GM18507 (cell line): ENCODE results near the gene MAML3.

Experiments used
- DNase-seq: peaks from one replicate; pipeline ENCODE4 v3.0.0; 2011; ENCODE audit warnings: low read depth; ENCODE audit not compliant: insufficient read length; ENCODE audit errors: extremely low spot score
- FAIRE-seq: peaks from 2 replicates; lab custom pipeline; 2011; peaks lifted over from hg19 to GRCh38; lab: Jason Lieb, UNC

The MAML3 gene

GRCh38 chr4:139898293-139898692, 255.7 kb downstream of the MAML3 start:
- no peak for FAIRE-seq
- no peak for DNase-seq

GRCh38 chr4:139896091-139896604, 257.8 kb downstream of the MAML3 start:
- FAIRE-seq: no peak
- DNase-seq: no peak

GRCh38 chr4:139893801-139894200, 260.2 kb downstream of the MAML3 start:
- FAIRE-seq (no peak), DNase-seq (no peak)

GRCh38 chr4:139892973-139893736, 260.8 kb downstream of the MAML3 start:
- FAIRE-seq (no peak), DNase-seq (no peak)

GRCh38 chr4:139890816-139891215, 263.2 kb downstream of the MAML3 start:
- FAIRE-seq (no peak), DNase-seq (no peak)

GRCh38 chr4:139889901-139890300, 264.1 kb downstream of the MAML3 start:
- no peak for FAIRE-seq

GRCh38 chr4:139889264-139889663, 264.7 kb downstream of the MAML3 start:
- FAIRE-seq (no peak), DNase-seq (no peak)

More at GRCh38 chr4:139889901-139890300, 264.1 kb downstream of the MAML3 start:
- no peak for DNase-seq

GRCh38 chr4:139887962-139888735, 265.8 kb downstream of the MAML3 start:
- no peak for FAIRE-seq
- DNase-seq: no peak

GRCh38 chr4:139887376-139887802, 266.6 kb downstream of the MAML3 start:
- FAIRE-seq (no peak), DNase-seq (no peak)

GRCh38 chr4:139886798-139887197, 267.2 kb downstream of the MAML3 start:
- DNase-seq (no peak), FAIRE-seq (no peak)

- no peak for FAIRE-seq
- DNase-seq: no peak
These were observed 269.5 kb downstream of the MAML3 start for GRCh38 chr4:139884438-139884837.

GRCh38 chr4:139880841-139881240, 273.1 kb downstream of the MAML3 start:
- FAIRE-seq (no peak), DNase-seq (no peak)

- FAIRE-seq: no peak
- DNase-seq: no peak
These were observed 275.9 kb downstream of the MAML3 start for GRCh38 chr4:139878050-139878449.

- no peak for FAIRE-seq
These were observed 277.5 kb downstream of the MAML3 start for GRCh38 chr4:139876337-139876941.

GRCh38 chr4:139875411-139875825, 278.6 kb downstream of the MAML3 start:
- FAIRE-seq (no peak), DNase-seq (no peak)

More at GRCh38 chr4:139876337-139876941, 277.5 kb downstream of the MAML3 start:
- DNase-seq: no peak

GRCh38 chr4:139873111-139873860, 280.7 kb downstream of the MAML3 start:
- FAIRE-seq (no peak), DNase-seq (no peak)

- DNase-seq (no peak), FAIRE-seq (no peak)
These were observed 281.7 kb downstream of the MAML3 start for GRCh38 chr4:139872274-139872673.

GRCh38 chr4:139869810-139870209, 284.2 kb downstream of the MAML3 start:
- DNase-seq (no peak), FAIRE-seq (no peak)

GRCh38 chr4:139866276-139866962, 287.6 kb downstream of the MAML3 start:
- no peak for FAIRE-seq

More at GRCh38 chr4:139866276-139866962, 287.6 kb downstream of the MAML3 start:
- no peak for DNase-seq
